Adrenal gland (tissue), 12 donors: ENCODE data around the gene E2F8. TPM values are rescaled to one million over a fixed set of nuclear protein-coding genes. Genes with fewer than 3 reads are reported as not detected.

Experiments used
- DNase-seq, 7 donors: peaks; one replicate each; pipeline ENCODE4 v3.0.0-alpha.2; 2019 to 2020
- H3K27ac ChIP-seq, 5 donors: fragments of 200-600 bp; sonication (generic) in 4 of 5; 1 replicate in 3 of 5; 2 replicates in 2 of 5; pipeline versions ENCODE4 v1.5.1 to v1.8.0; 2016 to 2020; ENCODE audit warnings: mild to moderate bottlenecking in 1 of 5
- H3K27me3 ChIP-seq: fragments of 200-600 bp; 2 replicates; pipeline ENCODE4 v1.8.0; 2021
- H3K36me3 ChIP-seq, 2 donors: fragments of 200-600 bp; replicated peaks in 1 of 2; 1 replicate in 1 of 2; 2 replicates in 1 of 2; pipeline versions ENCODE4 v1.5.1 to v1.8.0; 2018 to 2022
- H3K4me1 ChIP-seq, 2 donors: fragments of 200-600 bp; replicated peaks in 1 of 2; 1 replicate in 1 of 2; 2 replicates in 1 of 2; pipeline versions ENCODE4 v1.5.1 to v1.8.0; 2018 to 2021
- H3K4me3 ChIP-seq, 4 donors: fragments of 200-600 bp; sonication (generic) in 3 of 4; one replicate each; pipeline ENCODE4 v1.5.1; 2016 to 2018
- H3K9me3 ChIP-seq, 3 donors: fragments of 200-600 bp; sonication (generic) in 1 of 3; replicated peaks in 1 of 3; 1 replicate in 2 of 3; 2 replicates in 1 of 3; pipeline versions ENCODE4 v1.5.1 to v1.8.0; 2016 to 2021
- CTCF ChIP-seq, 6 experiments: fragments of 450-650 bp in 4 of 6; fragments of 200-600 bp in 2 of 6; sonication (generic) in 1 of 6; IDR thresholded peaks; 1 replicate in 5 of 6; 2 replicates in 1 of 6; pipeline versions ENCODE4 v1.5.1 to v1.8.0; 2016 to 2021; ENCODE audit warnings: antibody characterized with exemption in 6 of 6, mild to moderate bottlenecking in 2 of 6, moderate library complexity in 1 of 6
- POLR2A ChIP-seq, 2 donors: fragments of 450-650 bp; IDR thresholded peaks; one replicate each; pipeline ENCODE4 v1.6.1; 2017; ENCODE audit warnings: antibody characterized with exemption in 2 of 2, mild to moderate bottlenecking in 2 of 2, moderate library complexity in 1 of 2
- WGBS, 4 donors: extraction: QIAGEN DNeasy Blood & Tissue Kit in 2 of 4; methylation state at CpG; one replicate each; pipeline versions ENCODE4 v1.1.5 to v1.1.7; 2013 to 2017; 5-methylcytosine and 5-hydroxymethylcytosine counted together
- intact Hi-C, 2 donors: fragments of 100-400 bp; cut with DNase I; formaldehyde crosslinking; loops; one replicate each; pipeline versions ENCODE4 v1.14.1 to v1.15.0; 2022 to 2023
- polyA plus RNA-seq, 3 donors: library from polyadenylated mRNA; stranded (reverse); fragments of 200-250 nt in 2 of 3; fragments of 350-450 nt in 1 of 3; fragmentation: Illumina TruSeq in 1 of 3; extraction: RNeasy Lipid Tissue Mini Kit (QIAGEN cat#74804) in 1 of 3; gene quantifications; one replicate each; pipeline ENCODE4 v1.2.3, GENCODE V29; 2013 to 2014
- total RNA-seq, 9 donors: library from RNA; depleted of rRNA in 4 of 9; stranded (reverse); fragments of >200 nt in 4 of 9; fragments of 120-200 nt in 1 of 9; fragmentation: NEBNext Ultra II Directional in 1 of 9; extraction: Animal tissue kit (Norgen Biotek cat#: 25700) in 1 of 9; gene quantifications; one replicate each; pipeline versions ENCODE4 v1.1.0 to v1.2.4, GENCODE V29; 2013 to 2023
- donor health status: healthy with polysubstance abuse.
- donor health status: Bipolar disorder and iron deficiency.
- donor health status: DM: yes; HTN: yes; CAD: no.
- donor health status: DM: no; HTN: no; CAD: no.
- donor health status: DM: no; HTN: no; CAD: no.
- donor health status: DM: yes; HTN: yes; CAD: no.

Gene E2F8
- total and polyA plus RNA-seq, 12 donors: 0.07 to 4.4 (median 0.47) TPM; not detected in 2

DNA sequence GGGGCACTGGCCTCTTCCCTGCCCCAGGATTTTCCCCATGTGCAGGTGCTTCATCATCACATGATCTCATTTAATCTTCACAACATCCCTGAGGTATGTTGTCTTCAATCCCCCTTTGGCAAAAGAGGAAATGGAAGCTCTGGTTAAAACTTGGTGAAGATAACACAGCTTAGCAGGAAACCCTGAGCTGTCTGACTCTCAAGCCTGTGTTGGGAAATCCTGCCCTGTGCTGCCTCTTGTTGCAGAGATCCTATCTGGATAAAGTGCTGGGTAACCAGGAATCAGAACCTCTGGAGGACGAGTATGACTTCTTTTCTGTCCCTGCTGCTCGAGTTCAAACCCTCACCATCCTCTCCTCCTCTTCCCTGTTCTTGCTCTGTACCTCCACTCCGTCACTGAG lies 13.1 kb upstream of the E2F8 start:
- no peaks in the 10 kb centered on the region for H3K27me3 ChIP-seq
- H3K36me3 ChIP-seq: no peaks in the 10 kb centered on the region
- TF ChIP-seq POLR2A (IDR thresholded peaks at IDR 0.05) (no peak), CTCF (IDR thresholded peaks at IDR 0.05) (no peak)
- H3K27ac ChIP-seq: no peak overlapping the region
- H3K4me3 ChIP-seq: no peak overlapping the region
- 69 to 81% (median 75%) methylated on average over 3 of the region's 3 CpGs for WGBS, 4 donors
- intact Hi-C loops: loop anchor here in 1 of 2 donors (10.0 kb wide), 2 partner anchors 179 to 301 kb away; no protein-coding TSS in a partner anchor
- no peaks in the 10 kb centered on the region for H3K4me1 ChIP-seq
- H3K9me3 ChIP-seq: no peaks in the 10 kb centered on the region
- DNase-seq: no peak

- no peaks in the 10 kb centered on the region for H3K36me3 ChIP-seq
- no peak for TF ChIP-seq POLR2A (IDR thresholded peaks at IDR 0.05)
- TF ChIP-seq CTCF (IDR thresholded peaks at IDR 0.05): no peak
- no peaks in the 10 kb centered on the region for H3K9me3 ChIP-seq
- intact Hi-C loops: loop anchor here in 1 of 2 donors (10.0 kb wide), 2 partner anchors 178 to 302 kb away; no protein-coding TSS in a partner anchor
- H3K4me1 ChIP-seq: no peaks in the 10 kb centered on the region
- H3K4me3 ChIP-seq: no peak overlapping the region
- DNase-seq: no peak
- no peaks in the 10 kb centered on the region for H3K27me3 ChIP-seq
- no peak overlapping the region for H3K27ac ChIP-seq
- WGBS, 4 donors: 75 to 88% (median 83%) methylated on average over 7 of the region's 7 CpGs
These were observed 12.5 kb upstream of the E2F8 start for GRCh38 chr11:19253153-19253745.

DNA sequence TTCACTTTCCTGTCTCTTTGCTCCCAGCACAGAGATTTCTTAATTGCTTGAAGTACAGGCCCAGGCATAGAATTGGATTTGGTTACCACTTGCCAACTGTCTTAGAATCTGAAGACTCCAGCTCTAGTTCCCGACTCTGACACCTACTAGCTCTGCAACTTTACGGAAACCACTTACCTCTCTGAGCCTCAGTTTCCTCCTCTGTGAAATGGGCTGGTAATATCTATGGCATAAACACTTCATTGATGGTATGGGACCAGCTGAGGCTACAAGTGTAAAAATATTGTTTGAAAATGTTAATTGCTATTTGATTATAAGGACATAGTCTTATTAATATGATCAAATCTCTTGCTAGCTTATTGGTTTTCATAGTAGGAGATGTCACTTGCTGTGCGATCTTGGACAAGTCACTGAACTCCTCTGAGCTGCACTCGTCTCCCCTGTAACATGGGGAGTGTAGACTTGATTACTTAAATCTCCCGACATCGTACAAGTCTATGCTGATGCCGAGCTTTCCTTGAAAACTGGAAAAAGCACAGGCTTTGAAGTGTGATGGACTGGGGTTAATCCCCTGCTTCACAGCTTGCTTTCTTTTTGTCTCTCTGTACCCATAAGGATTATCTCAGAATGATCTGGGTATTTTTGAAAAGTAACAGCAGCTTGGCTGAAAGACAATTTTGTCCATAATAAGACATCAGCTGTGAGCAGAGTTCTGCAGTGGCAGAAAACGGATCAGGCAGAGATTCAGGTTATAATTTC lies 11.8 kb upstream of the E2F8 start:
- Histone ChIP-seq H3K4me3 (no peak overlapping the region), H3K27me3 (no peaks in the 10 kb centered on the region), H3K36me3 (no peaks in the 10 kb centered on the region), H3K4me1 (no peaks in the 10 kb centered on the region), H3K9me3 (no peaks in the 10 kb centered on the region), H3K27ac (no peak overlapping the region)
- DNase-seq: no peak
- intact Hi-C loops: loop anchor here in 1 of 2 donors (10.0 kb wide), 2 partner anchors 178 to 302 kb away; no protein-coding TSS in a partner anchor
- no peak for TF ChIP-seq CTCF (IDR thresholded peaks at IDR 0.05)
- TF ChIP-seq POLR2A (IDR thresholded peaks at IDR 0.05): no peak
- 80 to 87% (median 84%) methylated on average over 8 of the region's 8 CpGs for WGBS, 4 donors

GRCh38 chr11:19251577-19251976 lies 10.8 kb upstream of the E2F8 start:
- Histone ChIP-seq H3K36me3 (no peaks in the 10 kb centered on the region), H3K27ac (no peak overlapping the region), H3K4me1 (no peaks in the 10 kb centered on the region), H3K4me3 (no peak overlapping the region), H3K9me3 (no peaks in the 10 kb centered on the region), H3K27me3 (no peaks in the 10 kb centered on the region)
- no peak for DNase-seq
- no peak for TF ChIP-seq POLR2A (IDR thresholded peaks at IDR 0.05)
- TF ChIP-seq CTCF (IDR thresholded peaks at IDR 0.05): no peak
- intact Hi-C loops: loop anchor here in 1 of 2 donors (10.0 kb wide), 2 partner anchors 177 to 303 kb away; no protein-coding TSS in a partner anchor
